ENCODE data around the gene NT5C.
"Not testable (repeated sequence)": the region's sequence is repeated elsewhere in the genome, so short reads cannot be mapped to it uniquely, and the experiment has no call there.

The NT5C gene

GRCh38 chr17:75142236-75142971 is 10.9 kb upstream of the NT5C start:
- no peak for DNase-seq

DNA sequence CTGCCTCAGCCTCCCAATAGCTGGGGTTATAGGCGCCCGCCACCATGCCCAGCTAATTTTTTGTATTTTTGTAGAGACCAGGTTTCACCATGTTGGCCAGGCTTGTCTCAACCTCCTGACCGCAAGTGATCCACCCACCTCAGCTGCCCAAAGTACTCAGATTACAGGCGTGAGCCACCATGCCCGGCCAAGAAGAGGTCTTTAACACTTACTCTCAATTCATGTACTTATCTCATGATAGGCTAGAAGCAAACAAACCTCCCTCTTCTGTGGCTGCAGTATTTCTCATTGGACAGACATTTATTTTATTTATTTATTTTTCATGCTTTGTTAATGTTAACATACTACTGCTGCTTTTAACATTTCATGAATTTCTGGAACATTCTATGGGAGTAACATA is 7.0 kb upstream of the NT5C start:
- no peak for DNase-seq

DNA sequence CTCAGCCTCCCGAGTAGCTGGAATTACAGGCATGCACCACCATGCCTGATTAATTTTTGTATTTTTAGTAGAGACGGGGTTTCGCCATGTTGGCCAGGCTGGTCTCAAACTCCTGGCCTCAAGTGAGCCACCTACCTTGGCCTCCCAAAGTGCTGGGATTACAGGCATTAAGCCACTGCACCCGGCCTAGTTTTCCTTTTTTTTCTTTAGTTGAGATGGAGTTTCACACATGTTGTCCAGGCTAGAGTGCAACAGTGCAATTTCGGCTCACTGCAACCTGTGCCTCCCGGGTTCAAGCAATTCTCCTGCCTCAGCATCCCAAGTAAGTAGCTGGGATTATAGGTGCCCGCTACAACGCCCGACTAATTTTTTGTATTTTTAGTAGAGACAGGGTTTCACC is 6.2 kb upstream of the NT5C start:
- not testable (repeated sequence) for DNase-seq

- DNase-seq, result no peak
These were observed 4.4 kb upstream of the NT5C start for GRCh38 chr17:75135946-75136345.

- no peak for DNase-seq
These were observed 3.9 kb upstream of the NT5C start for GRCh38 chr17:75135452-75135851.

GRCh38 chr17:75133607-75134347 is 2.2 kb upstream of the NT5C start:
- DNase-seq, result not testable (repeated sequence)

GRCh38 chr17:75133001-75133400 is 1.5 kb upstream of the NT5C start:
- DNase-seq, result no peak

DNA sequence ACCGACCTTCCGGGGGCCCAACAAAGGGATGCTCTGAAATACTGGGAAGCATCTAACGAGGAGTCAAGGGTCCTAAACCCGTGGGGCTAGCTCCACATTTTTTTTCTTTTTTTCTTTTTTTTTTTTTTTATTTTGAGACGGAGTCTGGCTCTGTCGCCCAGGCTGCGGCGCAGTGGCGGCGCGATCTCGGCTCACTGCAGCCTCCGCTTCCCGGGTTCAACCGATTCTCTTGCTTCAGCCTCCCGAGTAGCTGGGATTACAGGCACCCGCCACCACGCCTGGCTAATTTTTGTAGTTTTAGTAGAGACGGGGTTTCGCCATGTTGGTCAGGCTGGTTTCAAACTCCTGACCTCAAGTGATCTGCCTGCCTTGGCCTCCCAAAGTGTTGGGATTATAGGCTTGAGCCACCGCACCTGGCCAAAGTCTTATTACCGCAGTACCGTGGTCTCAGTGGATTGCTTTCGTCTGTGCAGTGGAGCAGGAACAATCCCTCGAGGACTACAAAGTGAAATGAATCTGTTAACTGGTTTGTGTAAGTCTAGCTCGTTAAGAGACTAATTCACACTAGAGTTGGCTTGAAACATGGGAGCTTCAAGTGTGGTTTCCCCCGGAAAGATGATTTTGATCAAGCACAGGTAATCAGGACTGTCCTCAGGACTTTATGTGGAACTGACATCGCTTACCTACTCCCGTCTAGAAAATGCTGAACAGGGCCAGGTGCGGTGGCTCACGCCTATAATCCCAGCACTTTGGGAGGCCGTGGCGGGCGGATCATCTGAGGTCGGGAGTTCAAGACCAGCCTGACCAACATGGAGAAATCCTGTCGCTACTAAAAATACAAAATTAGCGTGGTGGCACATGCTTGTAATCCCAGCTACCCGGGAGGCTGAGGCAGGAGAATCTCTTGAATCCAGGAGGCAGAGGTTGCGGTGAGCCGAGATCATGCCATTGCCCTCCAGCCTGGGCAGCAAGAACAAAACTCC is 767 bp upstream of the NT5C start:
- not testable (repeated sequence) for DNase-seq

- peak; percentile 45 for DNase-seq
These were observed 787 bp downstream of the NT5C start for GRCh38 chr17:75130632-75131277.

GRCh38 chr17:75130059-75130631 is 1.4 kb downstream of the NT5C start:
- DNase-seq, result no peak

DNA sequence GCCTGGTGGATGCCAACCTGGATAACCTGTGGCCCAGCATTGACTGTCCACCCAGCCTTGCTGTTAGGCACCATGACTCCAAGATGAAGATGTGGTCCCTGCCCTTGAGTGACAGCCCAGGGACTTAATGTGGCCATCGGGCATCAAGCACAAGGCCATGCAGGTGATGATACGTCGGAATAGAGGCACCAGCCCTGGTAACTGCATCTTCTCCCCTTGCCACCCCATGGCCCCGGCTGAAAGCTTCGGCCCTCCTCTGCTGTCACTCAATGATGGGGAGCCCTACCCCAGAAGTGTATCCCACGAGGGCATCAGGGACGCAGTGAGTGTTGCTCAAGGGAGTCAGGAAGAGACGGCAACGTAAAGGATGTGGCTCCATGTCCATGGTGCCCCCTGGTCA is 2.0 kb downstream of the NT5C start:
- no peak for DNase-seq

GRCh38 chr17:75128694-75129505 is 2.6 kb downstream of the NT5C start:
- DNase-seq, result no peak

DNA sequence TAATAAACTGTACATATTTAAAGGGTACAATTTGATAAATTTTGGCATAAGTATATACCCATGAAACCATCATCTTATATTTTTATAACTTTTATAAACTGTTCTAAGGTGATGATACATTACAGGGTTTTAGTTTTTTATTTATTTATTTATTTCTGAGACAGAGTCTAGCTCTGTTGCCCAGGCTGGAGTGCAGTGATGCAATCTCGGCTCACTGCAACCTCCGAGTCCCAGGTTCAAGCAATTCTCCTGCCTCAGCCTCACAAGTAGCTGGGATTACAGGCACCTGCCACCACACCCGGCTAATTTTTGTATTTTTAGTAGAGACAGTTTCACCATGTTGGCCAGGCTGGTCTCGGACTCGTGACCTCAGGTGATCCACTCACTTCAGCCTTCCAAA is 3.6 kb downstream of the NT5C start:
- not testable (repeated sequence) for DNase-seq

- DNase-seq, result no peak
These were observed 4.6 kb downstream of the NT5C start for GRCh38 chr17:75126954-75127353.

DNA sequence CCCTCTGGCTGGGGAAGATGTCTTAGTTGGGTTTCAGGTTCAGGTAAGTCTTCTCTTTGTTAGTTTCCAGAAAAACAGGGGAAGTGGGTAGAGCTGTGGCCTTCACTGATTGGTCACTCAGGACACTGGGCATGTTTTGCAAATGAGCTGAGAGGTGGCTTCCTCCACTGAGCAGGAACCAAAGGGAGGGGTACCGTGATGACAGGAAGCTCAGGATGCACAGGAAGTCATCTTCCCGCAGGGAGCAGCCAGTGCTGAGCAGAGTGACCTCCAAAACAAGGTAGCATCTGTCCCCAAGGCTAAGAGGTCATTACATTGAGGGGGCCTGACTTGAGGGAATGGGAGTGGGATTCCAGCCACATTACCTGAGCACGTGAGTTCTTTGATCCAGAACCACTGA is 5.6 kb downstream of the NT5C start:
- no peak for DNase-seq

GRCh38 chr17:75124819-75125162 is 6.8 kb downstream of the NT5C start:
- no peak for DNase-seq

DNA sequence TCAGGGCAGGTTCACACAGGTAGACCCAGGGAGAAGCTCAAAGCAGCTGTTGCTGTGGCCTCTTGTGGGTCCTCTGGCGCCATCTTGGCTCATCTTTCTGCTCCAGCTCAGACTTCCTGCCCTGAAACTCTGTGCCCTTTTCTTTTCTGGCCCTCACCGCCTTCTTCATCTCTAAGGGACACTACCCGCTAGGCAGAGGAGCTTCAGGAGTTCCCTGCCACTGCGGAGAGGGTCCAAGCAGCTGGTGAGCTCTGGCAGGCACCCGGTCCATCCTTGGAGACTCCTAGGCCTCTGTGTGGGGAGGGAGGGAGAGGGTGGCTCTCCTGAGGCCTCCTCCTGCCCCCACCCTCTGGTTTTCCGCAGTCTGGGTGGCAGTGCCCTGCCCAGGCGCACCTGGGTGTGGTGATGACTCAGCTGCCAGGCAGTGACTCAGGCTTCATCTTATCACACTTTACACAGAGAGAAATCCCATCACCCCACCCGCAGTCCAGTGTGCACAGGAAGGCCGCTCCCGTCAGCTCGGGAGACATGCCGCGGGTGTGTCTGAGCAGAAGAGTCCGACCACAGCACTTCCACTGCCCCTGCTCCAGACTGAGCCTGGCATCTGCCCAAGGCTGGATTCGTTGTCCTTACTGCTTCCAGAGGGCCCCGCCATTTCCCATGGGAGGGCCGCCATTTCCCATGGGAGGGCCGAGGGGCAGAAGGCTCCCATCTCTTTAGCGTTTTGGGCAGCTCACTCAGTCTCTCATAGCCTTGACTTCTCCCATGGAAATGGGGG is 7.3 kb downstream of the NT5C start:
- no peak for DNase-seq

DNA sequence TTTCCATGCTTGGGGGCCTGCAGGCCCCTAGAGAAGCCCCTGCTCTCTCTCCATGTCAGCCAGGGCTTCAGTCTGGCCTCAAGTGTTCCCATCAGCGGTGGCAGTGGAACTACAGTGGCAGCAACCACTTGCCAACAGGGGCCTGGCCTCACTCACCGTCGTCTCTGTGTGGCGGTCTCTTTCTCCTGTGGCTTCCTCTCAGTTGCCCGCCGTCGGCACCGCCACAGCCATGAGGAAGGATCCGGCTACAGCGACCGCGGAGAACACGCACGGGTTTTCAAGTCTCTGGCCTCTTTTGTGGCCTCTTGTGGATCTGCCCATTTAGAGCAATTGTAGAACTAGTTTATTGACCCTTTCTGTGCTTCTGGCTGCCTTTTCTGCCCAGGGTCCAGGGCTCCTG is 13.2 kb downstream of the NT5C start:
- DNase-seq, result no peak

- DNase-seq, result no peak
These were observed 14.8 kb downstream of the NT5C start for GRCh38 chr17:75116737-75117136.

GRCh38 chr17:75115555-75115954 is 16.0 kb downstream of the NT5C start:
- DNase-seq, result no peak

All from NCI-H1105 treated with DMSO at 0.1 percent for 48 hours (cell line).